Measurements from ENCODE around the gene ARHGAP15.

DNA sequence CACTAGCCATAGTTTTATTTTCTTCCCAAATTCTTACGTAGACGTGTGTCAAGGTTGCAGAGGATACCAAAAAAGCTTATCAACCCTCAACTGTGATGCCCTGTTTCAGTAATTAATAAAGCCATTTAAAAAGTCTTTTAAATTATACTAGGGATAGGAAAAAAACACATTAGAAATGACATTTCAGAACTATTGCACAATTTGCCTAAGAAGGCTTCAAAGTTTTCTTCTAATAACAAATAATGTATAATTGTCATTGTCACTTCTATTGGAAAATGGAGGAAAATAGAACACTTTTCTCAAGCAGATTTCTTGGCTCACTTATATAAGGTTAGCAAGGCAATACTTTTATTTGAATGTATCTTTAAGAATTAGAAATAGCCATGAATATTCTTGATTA lies 253.8 kb downstream of the ARHGAP15 start:
- TF ChIP-seq, protein P1, sequence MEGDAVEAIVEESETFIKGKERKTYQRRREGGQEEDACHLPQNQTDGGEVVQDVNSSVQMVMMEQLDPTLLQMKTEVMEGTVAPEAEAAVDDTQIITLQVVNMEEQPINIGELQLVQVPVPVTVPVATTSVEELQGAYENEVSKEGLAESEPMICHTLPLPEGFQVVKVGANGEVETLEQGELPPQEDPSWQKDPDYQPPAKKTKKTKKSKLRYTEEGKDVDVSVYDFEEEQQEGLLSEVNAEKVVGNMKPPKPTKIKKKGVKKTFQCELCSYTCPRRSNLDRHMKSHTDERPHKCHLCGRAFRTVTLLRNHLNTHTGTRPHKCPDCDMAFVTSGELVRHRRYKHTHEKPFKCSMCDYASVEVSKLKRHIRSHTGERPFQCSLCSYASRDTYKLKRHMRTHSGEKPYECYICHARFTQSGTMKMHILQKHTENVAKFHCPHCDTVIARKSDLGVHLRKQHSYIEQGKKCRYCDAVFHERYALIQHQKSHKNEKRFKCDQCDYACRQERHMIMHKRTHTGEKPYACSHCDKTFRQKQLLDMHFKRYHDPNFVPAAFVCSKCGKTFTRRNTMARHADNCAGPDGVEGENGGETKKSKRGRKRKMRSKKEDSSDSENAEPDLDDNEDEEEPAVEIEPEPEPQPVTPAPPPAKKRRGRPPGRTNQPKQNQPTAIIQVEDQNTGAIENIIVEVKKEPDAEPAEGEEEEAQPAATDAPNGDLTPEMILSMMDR (conservative IDR thresholded peaks at IDR 0.05; ENCODE audit: low read depth in 2 of 2), result no peak
- TF ChIP-seq JUNB (IDR thresholded peaks at IDR 0.05; ENCODE audit: unreplicated experiment), result no peak
- TF ChIP-seq EZH2phosphoT487 (IDR thresholded peaks at IDR 0.05; ENCODE audit: unreplicated experiment), result no peak
- TF ChIP-seq, protein P2, sequence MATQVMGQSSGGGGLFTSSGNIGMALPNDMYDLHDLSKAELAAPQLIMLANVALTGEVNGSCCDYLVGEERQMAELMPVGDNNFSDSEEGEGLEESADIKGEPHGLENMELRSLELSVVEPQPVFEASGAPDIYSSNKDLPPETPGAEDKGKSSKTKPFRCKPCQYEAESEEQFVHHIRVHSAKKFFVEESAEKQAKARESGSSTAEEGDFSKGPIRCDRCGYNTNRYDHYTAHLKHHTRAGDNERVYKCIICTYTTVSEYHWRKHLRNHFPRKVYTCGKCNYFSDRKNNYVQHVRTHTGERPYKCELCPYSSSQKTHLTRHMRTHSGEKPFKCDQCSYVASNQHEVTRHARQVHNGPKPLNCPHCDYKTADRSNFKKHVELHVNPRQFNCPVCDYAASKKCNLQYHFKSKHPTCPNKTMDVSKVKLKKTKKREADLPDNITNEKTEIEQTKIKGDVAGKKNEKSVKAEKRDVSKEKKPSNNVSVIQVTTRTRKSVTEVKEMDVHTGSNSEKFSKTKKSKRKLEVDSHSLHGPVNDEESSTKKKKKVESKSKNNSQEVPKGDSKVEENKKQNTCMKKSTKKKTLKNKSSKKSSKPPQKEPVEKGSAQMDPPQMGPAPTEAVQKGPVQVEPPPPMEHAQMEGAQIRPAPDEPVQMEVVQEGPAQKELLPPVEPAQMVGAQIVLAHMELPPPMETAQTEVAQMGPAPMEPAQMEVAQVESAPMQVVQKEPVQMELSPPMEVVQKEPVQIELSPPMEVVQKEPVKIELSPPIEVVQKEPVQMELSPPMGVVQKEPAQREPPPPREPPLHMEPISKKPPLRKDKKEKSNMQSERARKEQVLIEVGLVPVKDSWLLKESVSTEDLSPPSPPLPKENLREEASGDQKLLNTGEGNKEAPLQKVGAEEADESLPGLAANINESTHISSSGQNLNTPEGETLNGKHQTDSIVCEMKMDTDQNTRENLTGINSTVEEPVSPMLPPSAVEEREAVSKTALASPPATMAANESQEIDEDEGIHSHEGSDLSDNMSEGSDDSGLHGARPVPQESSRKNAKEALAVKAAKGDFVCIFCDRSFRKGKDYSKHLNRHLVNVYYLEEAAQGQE (IDR thresholded peaks at IDR 0.05; ENCODE audit: unreplicated experiment), result no peak
- no peak for TF ChIP-seq POLR2AphosphoS5 (IDR thresholded peaks at IDR 0.05; ENCODE audit: low read depth)

Measured in GM23338 (cell line).